Activated naive CD4-positive, alpha-beta T cell treated with anti-CD3 and anti-CD28 coated beads for 36 hours (primary cell): Measurements from ENCODE around the gene SAMD1. TPM values are rescaled to one million over a fixed set of nuclear protein-coding genes. Genes with fewer than 3 reads are reported as not detected.

ENCODE experiments used
- CTCF ChIA-PET: fragments of 350-600 bp; sonication (Branson Sonifier 250); formaldehyde crosslinking; loops from one replicate; lab custom pipeline; 2021; ENCODE audit warnings: antibody characterized with exemption; lab: Charles Lee
- DNase-seq: peaks from one replicate; pipeline ENCODE4 v3.0.0-alpha.2; 2020
- H3K27ac Mint-ChIP-seq: one replicate; pipeline ENCODE4 v1.8.0; 2021; ENCODE audit warnings: mild to moderate bottlenecking, mixed read lengths
- H3K27me3 Mint-ChIP-seq: one replicate; pipeline ENCODE4 v1.8.0; 2021; ENCODE audit warnings: low read depth, mixed read lengths
- H3K36me3 Mint-ChIP-seq: one replicate; pipeline ENCODE4 v1.8.0; 2021; ENCODE audit warnings: low read depth, mixed read lengths
- H3K4me1 Mint-ChIP-seq: one replicate; pipeline ENCODE4 v1.8.0; 2021; ENCODE audit warnings: low read depth, mixed read lengths
- H3K4me3 Mint-ChIP-seq: one replicate; pipeline ENCODE4 v1.8.0; 2021; ENCODE audit warnings: mild to moderate bottlenecking, moderate library complexity, mixed read lengths
- H3K9me3 Mint-ChIP-seq: one replicate; pipeline ENCODE4 v1.8.0; 2021; ENCODE audit warnings: mixed read lengths
- intact Hi-C: fragments of 100-400 bp; cut with micrococcal nuclease; formaldehyde crosslinking; loops from one replicate; pipeline ENCODE4 v1.15.1; 2023
- total RNA-seq, 2 experiments: library from RNA; stranded (reverse); gene quantifications; one replicate each; pipeline ENCODE4 v1.2.3, GENCODE V29; 2021

The SAMD1 gene
- total RNA-seq, result 10 to 100 TPM; 50.9 to 53.0 TPM

- Mint-ChIP-seq H3K4me3 (peak within 1 kb of the TSS; percentile 96), H3K27me3 (no peaks in the 10 kb centered on the region), H3K27ac (peak within 1 kb of the TSS; percentile 97), H3K4me1 (peaks cover 24% of the 10 kb centered on the region), H3K9me3 (peaks cover 15% of the 10 kb centered on the region), H3K36me3 (peaks cover 18% of the 10 kb centered on the region)
- CTCF ChIA-PET, result interaction anchor here (0.6 to 1.0 kb wide), 2 partner anchors 46 to 256 kb away, joined by 3 to 4 read pairs; partner anchors contain the start of gene ASF1B
- peak; percentile 84 for DNase-seq
- intact Hi-C loops, result loop anchor here (1.0 kb wide), 4 partner anchors 9 to 46 kb away; partner anchors contain the start of genes ASF1B and PRKACA
Observed at GRCh38 chr19:14090509-14091080, at the start of gene SAMD1. Gene SAMD1 (minus strand): TSS chr19:14090751.

DNA sequence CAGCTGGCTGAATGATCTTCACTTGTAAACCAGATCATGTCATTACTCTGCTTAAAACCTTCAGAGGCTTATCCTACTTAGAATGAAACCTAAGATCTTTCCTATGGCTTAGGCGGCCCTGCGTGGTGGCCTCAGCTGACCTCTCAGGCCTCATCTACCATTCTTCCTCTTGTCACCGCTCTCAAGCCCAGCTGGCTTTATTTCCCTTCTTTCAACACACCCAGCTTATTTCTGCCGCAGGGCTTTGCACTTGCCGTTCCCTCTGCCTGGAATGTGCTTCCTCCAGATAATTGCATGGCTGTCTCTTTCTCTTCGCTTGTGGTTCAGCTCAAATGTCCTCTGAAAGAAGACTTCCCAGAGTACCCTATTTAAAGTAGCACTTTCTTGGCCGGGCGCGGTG, 49.4 kb upstream of the SAMD1 start:
- CTCF ChIA-PET, result interaction anchor here (0.6 to 2.7 kb wide), 5 partner anchors 8 to 208 kb away, joined by 3 to 15 read pairs (median 5); no protein-coding TSS in a partner anchor
- Mint-ChIP-seq H3K4me1 (peaks cover 41% of the 10 kb centered on the region), H3K36me3 (peaks cover 13% of the 10 kb centered on the region), H3K27ac (no peak overlapping the region), H3K27me3 (no peaks in the 10 kb centered on the region), H3K4me3 (no peak overlapping the region), H3K9me3 (no peaks in the 10 kb centered on the region)
- intact Hi-C loops, result loop anchor here (5.0 kb wide), 1 partner anchor 57 kb away; no protein-coding TSS in a partner anchor
- no peak for DNase-seq

DNA sequence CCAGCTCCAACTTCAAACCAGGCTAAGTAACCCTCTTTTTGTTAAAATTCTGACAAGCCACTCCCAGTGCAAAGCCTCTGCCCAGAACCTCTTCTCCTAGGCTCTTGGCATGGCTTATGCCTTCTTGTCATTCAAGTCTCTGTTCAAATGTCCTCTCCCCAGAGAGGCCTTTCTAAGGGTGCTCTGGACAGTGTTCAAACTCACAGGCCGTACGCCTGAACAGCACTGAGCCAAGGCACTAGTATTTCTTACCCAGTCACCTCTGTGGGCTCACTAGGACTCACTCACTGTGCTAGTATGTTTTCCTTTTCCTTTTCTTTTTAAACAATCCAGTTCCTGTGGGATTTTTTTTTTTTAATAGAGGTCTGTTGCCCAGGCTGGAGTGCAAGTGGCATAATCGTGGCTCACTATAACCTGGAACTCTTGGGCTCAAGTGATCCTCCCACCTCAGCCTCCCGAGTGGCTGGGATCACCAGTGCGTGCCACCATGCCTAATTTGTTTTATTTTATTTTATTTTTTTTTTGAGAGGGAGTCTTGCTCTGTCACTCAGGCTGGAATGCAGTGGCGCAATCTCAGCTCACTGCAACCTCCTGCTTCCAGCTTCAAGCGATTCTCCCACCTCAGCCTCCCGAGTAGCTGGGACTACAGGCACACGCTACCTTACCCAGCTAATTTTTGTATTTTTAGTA, 48.2 kb upstream of the SAMD1 start:
- Mint-ChIP-seq H3K27ac (peak overlapping the region; percentile 65), H3K27me3 (no peaks in the 10 kb centered on the region), H3K4me3 (peak overlapping the region; percentile 46), H3K36me3 (peaks cover 20% of the 10 kb centered on the region), H3K4me1 (peaks cover 48% of the 10 kb centered on the region), H3K9me3 (no peaks in the 10 kb centered on the region)
- no peak for DNase-seq
- CTCF ChIA-PET, result interaction anchor here (0.6 to 3.6 kb wide), 6 partner anchors 10 to 209 kb away, joined by 3 to 15 read pairs (median 6); no protein-coding TSS in a partner anchor
- intact Hi-C loops, result loop anchor here (5.0 kb wide), 1 partner anchor 59 kb away; no protein-coding TSS in a partner anchor

- intact Hi-C loops, result loop anchor here (1.0 to 5.0 kb wide), 17 partner anchors 13 to 436 kb away; partner anchors contain the start of genes DCAF15, DDX39A, DNAJB1 and NDUFB7
- CTCF ChIA-PET, result interaction anchor here (0.6 to 3.6 kb wide), 45 partner anchors 9 to 363 kb away, joined by 3 to 17 read pairs (median 4); partner anchors contain the start of genes C19orf67, MISP3 and PRKACA
- Mint-ChIP-seq H3K27me3 (no peaks in the 10 kb centered on the region), H3K4me1 (peaks cover 41% of the 10 kb centered on the region), H3K36me3 (peaks cover 20% of the 10 kb centered on the region), H3K9me3 (no peaks in the 10 kb centered on the region), H3K4me3 (peak within 1 kb of the TSS; percentile 83), H3K27ac (peak within 1 kb of the TSS; percentile 91)
- DNase-seq, result peak; percentile 99
Observed at GRCh38 chr19:14136509-14137281, 46.1 kb upstream of the SAMD1 start, which contains the start of gene ASF1B. Gene ASF1B (minus strand): TSS chr19:14136589. CDS start chr19:14136456, 133 bp downstream.

GRCh38 chr19:14135985-14136508, 45.5 kb upstream of the SAMD1 start:
- Mint-ChIP-seq H3K27ac (peak overlapping the region; percentile 74), H3K36me3 (peaks cover 21% of the 10 kb centered on the region), H3K9me3 (no peaks in the 10 kb centered on the region), H3K27me3 (no peaks in the 10 kb centered on the region), H3K4me1 (peaks cover 36% of the 10 kb centered on the region), H3K4me3 (peak overlapping the region; percentile 83)
- CTCF ChIA-PET, result interaction anchor here (0.6 to 3.6 kb wide), 36 partner anchors 10 to 364 kb away, joined by 3 to 17 read pairs (median 4); partner anchors contain the start of genes C19orf67, MISP3 and PRKACA
- no peak for DNase-seq
- intact Hi-C loops, result loop anchor here (1.0 to 5.0 kb wide), 7 partner anchors 19 to 339 kb away; partner anchors contain the start of genes PRKACA and PTGER1

DNA sequence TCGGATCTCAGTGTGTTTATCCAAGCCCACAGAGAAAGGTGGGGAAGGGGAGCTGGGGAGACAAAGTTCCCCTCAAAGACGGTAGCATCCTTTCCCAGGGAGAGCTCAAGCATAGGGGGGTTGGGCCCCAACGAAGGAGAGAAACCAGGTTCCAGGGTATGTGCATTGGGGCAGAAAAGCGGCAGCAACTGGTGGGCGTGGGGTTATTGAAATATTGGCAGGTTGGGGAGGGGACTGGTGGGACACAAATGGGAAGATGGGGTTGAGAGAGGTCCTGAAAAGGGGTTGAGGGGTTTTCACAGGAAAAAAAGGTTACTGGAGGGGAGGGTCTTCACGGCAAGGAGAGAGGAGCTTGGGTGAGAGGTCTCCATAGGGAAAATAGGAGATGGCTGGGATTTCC, 44.8 kb upstream of the SAMD1 start:
- CTCF ChIA-PET, result interaction anchor here (0.7 to 2.3 kb wide), 5 partner anchors 11 to 285 kb away, joined by 3 to 5 read pairs (median 4); no protein-coding TSS in a partner anchor
- Mint-ChIP-seq H3K27ac (no peak overlapping the region), H3K4me3 (peak overlapping the region; percentile 83), H3K4me1 (peaks cover 34% of the 10 kb centered on the region), H3K27me3 (no peaks in the 10 kb centered on the region), H3K36me3 (peaks cover 20% of the 10 kb centered on the region), H3K9me3 (no peaks in the 10 kb centered on the region)
- DNase-seq, result no peak
- intact Hi-C loops, result loop anchor here (5.0 kb wide), 1 partner anchor 62 kb away; no protein-coding TSS in a partner anchor

DNA sequence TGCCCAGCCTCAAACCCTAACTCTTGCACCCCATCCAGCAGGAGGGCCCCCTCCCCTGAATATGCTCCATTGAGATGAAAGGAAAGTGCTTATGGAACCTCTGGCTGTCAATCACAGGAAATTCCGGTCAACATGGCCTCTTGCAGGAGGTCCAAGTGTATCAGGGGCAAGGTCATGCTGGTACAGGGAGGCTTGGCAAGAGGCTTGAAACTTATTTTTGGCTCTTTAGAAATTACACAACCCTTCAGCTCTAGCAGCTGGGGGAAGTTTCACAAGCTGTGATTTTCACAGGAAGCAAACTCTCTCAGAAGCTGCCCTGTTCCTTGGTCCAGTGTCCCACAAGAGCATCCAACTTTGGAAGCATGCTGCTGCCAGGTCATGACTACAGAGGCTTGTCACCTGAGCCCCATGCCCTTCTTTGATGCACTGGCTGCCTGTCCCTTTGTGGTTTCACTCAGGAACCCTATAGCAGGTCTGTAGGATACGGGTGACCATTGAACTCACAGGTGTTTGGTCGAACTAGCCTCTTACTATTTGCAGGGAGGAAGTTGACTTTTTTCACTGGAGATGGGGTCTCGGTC, 37.5 kb upstream of the SAMD1 start:
- Mint-ChIP-seq H3K4me1 (no peaks in the 10 kb centered on the region), H3K27ac (no peak overlapping the region), H3K9me3 (no peaks in the 10 kb centered on the region), H3K27me3 (no peaks in the 10 kb centered on the region), H3K4me3 (no peak overlapping the region), H3K36me3 (peaks cover 28% of the 10 kb centered on the region)
- intact Hi-C loops, result no loop called here
- CTCF ChIA-PET, result no interaction called here
- DNase-seq, result no peak

DNA sequence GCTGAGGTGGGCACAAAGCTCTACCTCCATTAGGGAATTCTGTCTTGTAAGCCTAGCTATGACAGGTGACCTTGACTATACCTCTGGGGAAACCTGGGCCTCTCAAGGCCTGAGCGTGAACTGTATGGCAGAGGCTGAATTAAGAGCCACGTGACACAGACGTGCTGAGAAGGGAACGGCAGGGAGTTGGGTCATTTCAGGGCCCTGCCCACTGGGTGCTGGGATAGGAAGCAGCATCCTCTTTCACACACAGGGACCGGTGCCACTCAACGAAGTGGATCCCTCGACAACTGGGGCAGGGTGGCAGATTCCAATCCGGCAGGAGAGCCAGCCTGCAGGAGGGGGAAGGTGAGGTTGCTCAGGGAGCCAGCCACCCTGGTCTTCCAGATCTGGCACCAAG, 36.6 kb upstream of the SAMD1 start:
- Mint-ChIP-seq H3K4me3 (no peak overlapping the region), H3K27me3 (no peaks in the 10 kb centered on the region), H3K36me3 (peaks cover 33% of the 10 kb centered on the region), H3K27ac (no peak overlapping the region), H3K9me3 (no peaks in the 10 kb centered on the region), H3K4me1 (no peaks in the 10 kb centered on the region)
- no peak for DNase-seq
- CTCF ChIA-PET, result interaction anchor here (2.6 kb wide), 1 partner anchor 13 kb away, joined by 7 read pairs; no protein-coding TSS in a partner anchor
- intact Hi-C loops, result no loop called here

DNA sequence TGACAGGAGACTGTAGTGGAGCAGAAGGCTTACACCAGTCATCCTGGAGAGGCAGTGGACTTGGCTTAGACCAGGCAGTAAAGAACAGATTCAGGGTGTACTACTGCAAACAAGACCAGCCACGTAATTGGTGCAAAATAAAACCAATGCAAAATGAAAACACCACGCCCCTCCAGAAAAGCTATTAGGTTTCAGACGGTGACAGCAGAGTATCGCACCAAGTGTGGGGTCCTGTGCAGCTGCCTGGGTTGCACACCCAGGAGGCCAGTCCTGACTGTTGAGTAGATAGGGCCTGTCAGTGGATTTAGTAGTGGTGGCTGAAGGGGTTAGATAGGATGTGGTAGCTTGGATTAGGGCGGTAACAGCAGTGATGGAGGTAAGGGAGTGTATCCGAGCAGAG, 32.4 kb upstream of the SAMD1 start:
- CTCF ChIA-PET, result interaction anchor here (0.5 to 1.2 kb wide), 2 partner anchors 11 to 15 kb away, joined by 4 read pairs; a partner anchor contains a TSS
- intact Hi-C loops, result no loop called here
- Mint-ChIP-seq H3K4me3 (no peak overlapping the region), H3K9me3 (no peaks in the 10 kb centered on the region), H3K4me1 (peaks cover 9% of the 10 kb centered on the region), H3K27me3 (no peaks in the 10 kb centered on the region), H3K36me3 (peaks cover 27% of the 10 kb centered on the region), H3K27ac (no peak overlapping the region)
- no peak for DNase-seq

- Mint-ChIP-seq H3K4me1 (peaks cover 25% of the 10 kb centered on the region), H3K27ac (no peak overlapping the region), H3K4me3 (no peak overlapping the region), H3K27me3 (no peaks in the 10 kb centered on the region), H3K36me3 (peaks cover 19% of the 10 kb centered on the region), H3K9me3 (no peaks in the 10 kb centered on the region)
- CTCF ChIA-PET, result no interaction called here
- no peak for DNase-seq
- intact Hi-C loops, result no loop called here
Observed at GRCh38 chr19:14120497-14120780, 29.9 kb upstream of the SAMD1 start.
